OCI-LY3 (cell line): ENCODE data around the gene AKIRIN2.
"Not testable (repeated sequence)": the region's sequence is repeated elsewhere in the genome, so short reads cannot be mapped to it uniquely, and the experiment has no call there.

Experiments used
- CTCF ChIP-seq: fragments of 200-600, 300-600 bp; sonication (generic); IDR thresholded peaks from 2 replicates; pipeline ENCODE4 v1.5.1; 2014; ENCODE audit warnings: antibody characterized with exemption, low read length, low read depth
- EZH2phosphoT487 ChIP-seq: fragments of 200-600 bp; shearing (Covaris generic); IDR thresholded peaks from 2 replicates; pipeline ENCODE4 v1.6.1; 2018; ENCODE audit warnings: antibody characterized with exemption, mixed run types, low read depth

- TF ChIP-seq CTCF, EZH2phosphoT487: not testable (repeated sequence)
Measured at GRCh38 chr6:87686636-87687205, 15.3 kb downstream of the AKIRIN2 start.
